OCI-LY1 (cell line): ENCODE measurements around the gene PPM1E.

Source experiments
- H2AFZ ChIP-seq: fragments of 200-600 bp; sonication (generic), shearing (Covaris generic); 2 replicates; pipeline ENCODE4 v1.6.0; 2014; ENCODE audit warnings: antibody characterized with exemption, mild to moderate bottlenecking, low read length
- H3F3A ChIP-seq: fragments of 200-600 bp; sonication (generic), shearing (Covaris generic); 2 replicates; pipeline ENCODE4 v1.6.0; 2014; ENCODE audit warnings: mild to moderate bottlenecking, antibody characterized with exemption, low read length, moderate library complexity; ENCODE audit not compliant: insufficient read depth
- H3K27ac ChIP-seq: fragments of 200-600 bp; sonication (generic); 2 replicates; pipeline ENCODE4 v1.5.1; 2014; ENCODE audit warnings: low read length, mixed run types, mild to moderate bottlenecking, low read depth; ENCODE audit not compliant: poor library complexity, severe bottlenecking
- H3K27me3 ChIP-seq: fragments of 200-600 bp; sonication (generic); 2 replicates; pipeline ENCODE4 v1.6.0; 2014; ENCODE audit warnings: antibody characterized with exemption, mild to moderate bottlenecking, low read length, moderate library complexity; ENCODE audit not compliant: insufficient read depth
- H3K36me3 ChIP-seq: fragments of 200-600 bp; sonication (generic); 2 replicates; pipeline ENCODE4 v1.6.1; 2014; ENCODE audit warnings: mild to moderate bottlenecking, antibody characterized with exemption, low read length, moderate library complexity, mixed read lengths; ENCODE audit not compliant: insufficient read depth
- H3K4me1 ChIP-seq: fragments of 200-600 bp; sonication (generic); 2 replicates; pipeline ENCODE4 v1.5.1; 2014; ENCODE audit warnings: mild to moderate bottlenecking, low read length, moderate library complexity; ENCODE audit not compliant: insufficient read depth, severe bottlenecking
- H3K4me2 ChIP-seq: fragments of 200-600 bp; sonication (generic), shearing (Covaris generic); 2 replicates; pipeline ENCODE4 v1.6.1; 2014; ENCODE audit warnings: low read length
- H3K4me3 ChIP-seq: fragments of 200-600 bp; sonication (generic); 2 replicates; pipeline ENCODE4 v1.5.1; 2014; ENCODE audit warnings: low read length, low read depth, mild to moderate bottlenecking, mixed read lengths; ENCODE audit not compliant: poor library complexity, severe bottlenecking
- H3K79me2 ChIP-seq: fragments of 200-600 bp; shearing (Covaris generic); 2 replicates; pipeline ENCODE4 v1.6.1; 2016; ENCODE audit warnings: mixed run types, low read length, mixed read lengths; ENCODE audit not compliant: insufficient read depth
- H3K9ac ChIP-seq: fragments of 200-600 bp; sonication (generic), shearing (Covaris generic); 2 replicates; pipeline ENCODE4 v1.6.1; 2014; ENCODE audit warnings: mild to moderate bottlenecking, low read length, mixed read lengths
- H3K9me2 ChIP-seq: fragments of 200-600 bp; sonication (generic), shearing (Covaris generic); 2 replicates; pipeline ENCODE4 v1.6.1; 2014; ENCODE audit warnings: low read depth, mild to moderate bottlenecking, low read length, mixed read lengths
- H3K9me3 ChIP-seq: fragments of 200-600 bp; shearing (Covaris generic); 2 replicates; pipeline ENCODE4 v1.6.1; 2014; ENCODE audit warnings: low read length, mixed read lengths
- H4K20me1 ChIP-seq: fragments of 200-600 bp; sonication (generic), shearing (Covaris generic); 2 replicates; pipeline ENCODE4 v1.6.0; 2016; ENCODE audit warnings: mild to moderate bottlenecking, low read length; ENCODE audit not compliant: insufficient read depth
- EZH2 ChIP-seq: fragments of 200-600 bp; sonication (generic), shearing (Covaris generic); IDR thresholded peaks from 2 replicates; pipeline ENCODE4 v1.8.0; 2017; ENCODE audit warnings: borderline replicate concordance, mixed run types, mild to moderate bottlenecking, antibody characterized with exemption, low read length, moderate library complexity, mixed read lengths
- TF ChIP-seq, protein P1 (sequence below): fragments of 200-600 bp; sonication (generic), shearing (Covaris generic); IDR thresholded peaks from 2 replicates; pipeline ENCODE4 v1.5.1; 2017; ENCODE audit warnings: mild to moderate bottlenecking, antibody characterized with exemption, low read length, moderate library complexity, mixed read lengths

Gene PPM1E

DNA sequence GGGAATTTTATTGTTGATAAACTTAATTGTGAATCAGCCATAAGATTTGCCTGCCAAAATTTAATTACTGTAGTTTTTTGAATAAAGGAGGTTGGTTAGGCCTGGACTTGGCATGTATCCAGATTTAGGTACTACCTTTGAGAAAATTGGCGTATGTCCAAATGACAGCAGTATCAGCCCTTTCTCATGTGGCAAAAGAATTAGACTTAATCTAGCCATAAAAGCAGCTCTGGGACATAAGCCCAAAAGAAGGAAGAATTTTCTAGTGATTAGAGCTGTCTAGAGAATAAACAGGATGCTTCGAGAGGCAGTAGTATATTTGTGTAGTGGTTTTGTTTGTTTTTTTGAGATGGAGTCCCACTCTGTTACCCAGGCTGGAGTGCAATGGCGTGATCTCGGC is 27.7 kb downstream of the PPM1E start:
- Histone ChIP-seq H3K27ac (no peak overlapping the region), H3K4me1 (no peaks in the 10 kb centered on the region), H3K9me3 (no peaks in the 10 kb centered on the region), H3K9ac (no peak overlapping the region), H3K9me2 (no peaks in the 10 kb centered on the region), H3K4me2 (no peak overlapping the region), H3F3A (no peaks in the 10 kb centered on the region), H4K20me1 (no peaks in the 10 kb centered on the region), H3K4me3 (no peak overlapping the region), H2AFZ (no peak overlapping the region), H3K27me3 (no peaks in the 10 kb centered on the region), H3K36me3 (no peaks in the 10 kb centered on the region), H3K79me2 (no peaks in the 10 kb centered on the region)
- TF ChIP-seq, protein P1, sequence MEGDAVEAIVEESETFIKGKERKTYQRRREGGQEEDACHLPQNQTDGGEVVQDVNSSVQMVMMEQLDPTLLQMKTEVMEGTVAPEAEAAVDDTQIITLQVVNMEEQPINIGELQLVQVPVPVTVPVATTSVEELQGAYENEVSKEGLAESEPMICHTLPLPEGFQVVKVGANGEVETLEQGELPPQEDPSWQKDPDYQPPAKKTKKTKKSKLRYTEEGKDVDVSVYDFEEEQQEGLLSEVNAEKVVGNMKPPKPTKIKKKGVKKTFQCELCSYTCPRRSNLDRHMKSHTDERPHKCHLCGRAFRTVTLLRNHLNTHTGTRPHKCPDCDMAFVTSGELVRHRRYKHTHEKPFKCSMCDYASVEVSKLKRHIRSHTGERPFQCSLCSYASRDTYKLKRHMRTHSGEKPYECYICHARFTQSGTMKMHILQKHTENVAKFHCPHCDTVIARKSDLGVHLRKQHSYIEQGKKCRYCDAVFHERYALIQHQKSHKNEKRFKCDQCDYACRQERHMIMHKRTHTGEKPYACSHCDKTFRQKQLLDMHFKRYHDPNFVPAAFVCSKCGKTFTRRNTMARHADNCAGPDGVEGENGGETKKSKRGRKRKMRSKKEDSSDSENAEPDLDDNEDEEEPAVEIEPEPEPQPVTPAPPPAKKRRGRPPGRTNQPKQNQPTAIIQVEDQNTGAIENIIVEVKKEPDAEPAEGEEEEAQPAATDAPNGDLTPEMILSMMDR: no peak
- no peak for TF ChIP-seq EZH2

DNA sequence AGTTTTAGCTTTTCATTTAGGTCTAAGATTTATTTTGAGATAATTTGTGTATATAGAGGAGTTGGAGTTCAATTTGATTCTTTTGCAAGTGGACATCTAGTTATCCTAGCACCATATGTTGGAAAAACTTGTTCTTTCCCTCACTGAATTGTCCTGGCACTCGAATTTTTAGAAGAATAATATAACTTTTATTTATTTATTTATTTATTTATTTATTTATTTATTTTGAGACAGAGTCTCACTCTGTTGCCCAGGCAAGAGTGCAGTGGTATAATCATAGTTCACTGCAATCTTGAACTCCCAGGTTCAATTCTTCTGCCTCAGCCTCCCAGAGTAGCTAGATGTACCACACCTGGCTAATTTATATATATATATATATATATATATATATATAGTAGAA is 29.4 kb downstream of the PPM1E start:
- no peaks in the 10 kb centered on the region for H3K9me2 ChIP-seq
- H3K9me3 ChIP-seq: no peaks in the 10 kb centered on the region
- H3K4me2 ChIP-seq: no peak overlapping the region
- H2AFZ ChIP-seq: no peak overlapping the region
- no peaks in the 10 kb centered on the region for H3K4me1 ChIP-seq
- H3K4me3 ChIP-seq: no peak overlapping the region
- no peaks in the 10 kb centered on the region for H3K79me2 ChIP-seq
- no peak overlapping the region for H3K27ac ChIP-seq
- H4K20me1 ChIP-seq: no peaks in the 10 kb centered on the region
- TF ChIP-seq EZH2: no peak
- TF ChIP-seq, protein P1: no peak
- H3K9ac ChIP-seq: no peak overlapping the region
- no peaks in the 10 kb centered on the region for H3K27me3 ChIP-seq
- H3K36me3 ChIP-seq: no peaks in the 10 kb centered on the region
- H3F3A ChIP-seq: no peaks in the 10 kb centered on the region

DNA sequence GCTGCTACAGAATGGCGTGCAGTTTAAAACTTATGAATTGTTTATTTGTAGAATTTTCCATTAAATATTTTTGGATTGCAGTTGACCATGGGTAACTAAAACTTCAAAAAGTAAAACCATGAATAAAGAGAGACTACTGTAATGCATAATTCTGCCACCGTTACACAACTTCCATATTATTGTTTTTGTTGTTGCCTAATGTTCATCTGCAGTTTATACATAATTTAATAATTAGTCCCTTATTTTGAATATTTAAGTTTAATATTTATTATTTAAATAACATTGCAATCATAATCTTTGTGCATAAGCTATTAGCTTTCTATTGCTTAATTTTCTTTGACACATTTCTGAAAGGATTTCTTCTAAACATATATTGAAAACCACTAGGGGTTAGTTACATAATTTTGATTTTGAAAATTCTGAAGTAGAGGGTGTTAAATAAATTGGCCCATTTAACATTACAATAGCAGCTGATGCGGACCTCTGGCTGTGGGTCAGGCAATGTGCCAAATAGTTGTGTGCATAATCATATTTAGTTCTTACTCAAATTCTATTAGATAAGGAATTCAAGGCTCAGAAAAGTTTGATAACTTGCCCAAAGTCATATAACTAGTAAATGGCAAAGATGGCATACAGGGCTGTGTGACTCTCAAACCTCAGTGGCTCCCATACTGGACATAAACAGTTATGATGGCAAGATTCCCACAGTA is 31.1 kb downstream of the PPM1E start:
- Histone ChIP-seq H3F3A (no peaks in the 10 kb centered on the region), H3K36me3 (no peaks in the 10 kb centered on the region), H3K4me1 (no peaks in the 10 kb centered on the region), H3K27me3 (no peaks in the 10 kb centered on the region), H3K9me3 (no peaks in the 10 kb centered on the region), H2AFZ (no peak overlapping the region), H3K9me2 (no peaks in the 10 kb centered on the region), H3K4me3 (no peak overlapping the region), H4K20me1 (no peaks in the 10 kb centered on the region), H3K9ac (no peak overlapping the region), H3K79me2 (no peaks in the 10 kb centered on the region), H3K27ac (no peak overlapping the region), H3K4me2 (no peak overlapping the region)
- TF ChIP-seq EZH2: no peak

DNA sequence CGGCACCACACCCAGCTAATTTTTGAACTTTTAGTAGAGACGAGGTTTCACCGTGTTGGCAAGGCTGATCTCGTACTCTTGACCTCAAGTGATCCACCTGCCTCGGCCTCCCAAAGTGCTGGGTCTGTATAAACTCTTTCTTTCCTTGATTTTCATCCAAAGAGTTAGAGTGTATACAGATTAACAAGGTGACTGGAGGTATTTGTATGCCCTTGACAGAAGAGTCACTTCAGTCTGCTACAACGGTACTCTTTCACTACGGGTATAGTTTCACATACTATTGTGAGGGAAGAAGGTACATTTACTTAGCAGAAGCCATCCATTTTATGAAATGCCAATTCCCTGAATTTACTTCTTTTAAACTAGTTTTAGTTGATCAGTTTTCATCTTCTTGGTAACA is 32.5 kb downstream of the PPM1E start:
- H3K9me3 ChIP-seq: no peaks in the 10 kb centered on the region
- H3K36me3 ChIP-seq: no peaks in the 10 kb centered on the region
- H2AFZ ChIP-seq: no peak overlapping the region
- no peaks in the 10 kb centered on the region for H4K20me1 ChIP-seq
- H3K9ac ChIP-seq: no peak overlapping the region
- H3K79me2 ChIP-seq: no peaks in the 10 kb centered on the region
- no peaks in the 10 kb centered on the region for H3K4me1 ChIP-seq
- TF ChIP-seq, protein P1: no peak
- no peak for TF ChIP-seq EZH2
- no peaks in the 10 kb centered on the region for H3K9me2 ChIP-seq
- no peaks in the 10 kb centered on the region for H3F3A ChIP-seq
- no peak overlapping the region for H3K4me2 ChIP-seq
- H3K27me3 ChIP-seq: no peaks in the 10 kb centered on the region
- no peak overlapping the region for H3K27ac ChIP-seq
- H3K4me3 ChIP-seq: no peak overlapping the region
